Right atrium auricular region (tissue), 2 donors: ENCODE measurements around the gene MDN1. TPM values are rescaled to one million over a fixed set of nuclear protein-coding genes. Genes with fewer than 3 reads are reported as not detected.
"Not testable (repeated sequence)": the region's sequence is repeated elsewhere in the genome, so short reads cannot be mapped to it uniquely, and the experiment has no call there.

Source experiments
- DNase-seq: peaks from one replicate; pipeline ENCODE4 v3.0.0-alpha.2; 2019; ENCODE audit warnings: low spot score
- H3K27ac ChIP-seq, 2 donors: fragments of 200-600 bp; sonication (generic); 1 replicate in 1 of 2; 2 replicates in 1 of 2; pipeline ENCODE4 v1.5.1; 2016 to 2019
- H3K27me3 ChIP-seq, 2 donors: fragments of 200-600 bp; sonication (generic); one replicate each; pipeline versions ENCODE4 v1.5.1 to v1.6.0; 2017 to 2019
- H3K36me3 ChIP-seq: fragments of 200-600 bp; sonication (generic); one replicate; pipeline ENCODE4 v1.5.1; 2016
- H3K4me1 ChIP-seq, 2 donors: fragments of 200-600 bp; sonication (generic); one replicate each; pipeline versions ENCODE4 v1.5.1 to v1.6.0; 2017 to 2019
- H3K4me3 ChIP-seq, 2 donors: fragments of 200-600 bp; sonication (generic); 1 replicate in 1 of 2; 2 replicates in 1 of 2; pipeline ENCODE4 v1.5.1; 2017 to 2019; ENCODE audit warnings: mild to moderate bottlenecking in 1 of 2, moderate library complexity in 1 of 2
- H3K9me3 ChIP-seq, 2 donors: fragments of 200-600 bp; sonication (generic); one replicate each; pipeline ENCODE4 v1.5.1; 2019
- CTCF ChIP-seq, 2 donors: fragments of 200-600 bp; sonication (generic); IDR thresholded peaks; one replicate each; pipeline ENCODE4 v1.5.1; 2019; ENCODE audit warnings: antibody characterized with exemption in 2 of 2
- total RNA-seq, 2 donors: library from RNA; depleted of rRNA; stranded (reverse); fragments of >200 nt; gene quantifications; one replicate each; pipeline ENCODE4 v1.1.0, GENCODE V29; 2016

MDN1 gene
- total RNA-seq, 2 donors from 2014 or later: 15.2 to 17.4 TPM

- H3K9me3 ChIP-seq: no peaks in the 10 kb centered on the region
- H3K27ac ChIP-seq: no peak overlapping the region
- peaks cover 0 to 7% of the 10 kb centered on the region in 2 donors for H3K4me1 ChIP-seq
- no peak overlapping the region for H3K4me3 ChIP-seq
- no peak for DNase-seq
- no peak for TF ChIP-seq CTCF (IDR thresholded peaks at IDR 0.05)
- no peaks in the 10 kb centered on the region for H3K27me3 ChIP-seq
- no peaks in the 10 kb centered on the region for H3K36me3 ChIP-seq
Observed at GRCh38 chr6:89836639-89837222, 17.1 kb upstream of the MDN1 start.

- Histone ChIP-seq H3K4me3 (no peak overlapping the region), H3K9me3 (no peaks in the 10 kb centered on the region), H3K36me3 (no peaks in the 10 kb centered on the region), H3K4me1 (peaks cover 0 to 10% of the 10 kb centered on the region in 2 donors), H3K27ac (no peak overlapping the region), H3K27me3 (no peaks in the 10 kb centered on the region)
- no peak for DNase-seq
- TF ChIP-seq CTCF (IDR thresholded peaks at IDR 0.05): no peak
Observed at GRCh38 chr6:89834884-89835792, 15.5 kb upstream of the MDN1 start.

- peak overlapping the region; percentile 81 to 83 for H3K27ac ChIP-seq
- H3K4me3 ChIP-seq: peak overlapping the region; percentile 67 to 93
- no peaks in the 10 kb centered on the region for H3K36me3 ChIP-seq
- no peak for TF ChIP-seq CTCF (IDR thresholded peaks at IDR 0.05)
- no peaks in the 10 kb centered on the region for H3K9me3 ChIP-seq
- peak; percentile 54 for DNase-seq
- no peaks in the 10 kb centered on the region for H3K27me3 ChIP-seq
- H3K4me1 ChIP-seq: peaks cover 0 to 17% of the 10 kb centered on the region in 2 donors
Observed at GRCh38 chr6:89830170-89830809, 10.7 kb upstream of the MDN1 start.

- H3K27ac ChIP-seq: peak within 1 kb of the TSS; percentile 81 to 83
- no peaks in the 10 kb centered on the region for H3K9me3 ChIP-seq
- H3K4me1 ChIP-seq: peaks cover 0 to 17% of the 10 kb centered on the region in 2 donors
- H3K36me3 ChIP-seq: no peaks in the 10 kb centered on the region
- DNase-seq: peak; percentile 95
- no peak for TF ChIP-seq CTCF (IDR thresholded peaks at IDR 0.05)
- H3K4me3 ChIP-seq: peak within 1 kb of the TSS; percentile 67 to 93
- no peaks in the 10 kb centered on the region for H3K27me3 ChIP-seq
Observed at GRCh38 chr6:89829472-89830169, 10.0 kb upstream of the MDN1 start, which contains the start of gene CASP8AP2. Gene CASP8AP2, plus strand, starts transcription at chr6:89829880.

- peaks cover 0 to 17% of the 10 kb centered on the region in 2 donors for H3K4me1 ChIP-seq
- H3K27me3 ChIP-seq: no peaks in the 10 kb centered on the region
- no peak for TF ChIP-seq CTCF (IDR thresholded peaks at IDR 0.05)
- H3K4me3 ChIP-seq: peak overlapping the region; percentile 53 to 93
- DNase-seq: no peak
- no peaks in the 10 kb centered on the region for H3K9me3 ChIP-seq
- H3K27ac ChIP-seq: peak overlapping the region; percentile 81 to 83
- no peaks in the 10 kb centered on the region for H3K36me3 ChIP-seq
Observed at GRCh38 chr6:89828988-89829471, 9.4 kb upstream of the MDN1 start.

GRCh38 chr6:89828475-89828987 is 8.9 kb upstream of the MDN1 start:
- Histone ChIP-seq H3K4me3 (peak overlapping the region; percentile 53 to 93), H3K4me1 (peaks cover 0 to 17% of the 10 kb centered on the region in 2 donors), H3K27ac (peak overlapping the region; percentile 81 to 83)
- not testable (repeated sequence) for H3K27me3 ChIP-seq, DNase-seq, H3K36me3 ChIP-seq, H3K9me3 ChIP-seq
